ENCODE results near the gene FEV.

FEV gene

GRCh38 chr2:219028996-219029828 lies 44.2 kb upstream of the FEV start:
- no peak for TF ChIP-seq CTCF (IDR thresholded peaks at IDR 0.05; ENCODE audit: insufficient read depth, low read length, missing control alignments)
- POLR2A ChIA-PET, result no interaction called here
- no peak for DNase-seq (ENCODE audit: low read depth, low spot score)
- CTCF ChIA-PET, result interaction anchor here (0.6 to 11.4 kb wide), 45 partner anchors 9 to 270 kb away, joined by 3 to 366 read pairs (median 6); partner anchors contain the start of genes CDK5R2, CFAP65, IHH and NHEJ1
- H3K4me3 ChIP-seq (ENCODE audit: low read depth, low read length), result no peak overlapping the region

- DNase-seq (ENCODE audit: low read depth, low spot score), result no peak
- TF ChIP-seq CTCF (IDR thresholded peaks at IDR 0.05; ENCODE audit: insufficient read depth, low read length, missing control alignments), result no peak
- ChIA-PET POLR2A (no interaction called here), CTCF (interaction anchor here (1.0 to 11.4 kb wide), 16 partner anchors 8 to 271 kb away, joined by 3 to 366 read pairs (median 16); partner anchors contain the start of genes CDK5R2, CFAP65 and NHEJ1)
- H3K4me3 ChIP-seq (ENCODE audit: low read depth, low read length), result no peak overlapping the region
These were observed 43.2 kb upstream of the FEV start for GRCh38 chr2:219028141-219028540.

GRCh38 chr2:219027511-219028055 lies 42.6 kb upstream of the FEV start:
- DNase-seq (ENCODE audit: low read depth, low spot score), result no peak
- CTCF ChIA-PET, result interaction anchor here (0.9 to 11.4 kb wide), 19 partner anchors 11 to 272 kb away, joined by 3 to 366 read pairs (median 4); partner anchors contain the start of genes CDK5R2, CFAP65 and NHEJ1
- no peak for TF ChIP-seq CTCF (IDR thresholded peaks at IDR 0.05; ENCODE audit: insufficient read depth, low read length, missing control alignments)
- H3K4me3 ChIP-seq (ENCODE audit: low read depth, low read length), result no peak overlapping the region
- POLR2A ChIA-PET, result no interaction called here

- ChIA-PET CTCF (interaction anchor here (0.9 to 11.4 kb wide), 19 partner anchors 10 to 273 kb away, joined by 3 to 366 read pairs (median 5); partner anchors contain the start of genes CFAP65 and NHEJ1), POLR2A (no interaction called here)
- DNase-seq (ENCODE audit: low read depth, low spot score), result no peak
- no peak for TF ChIP-seq CTCF (IDR thresholded peaks at IDR 0.05; ENCODE audit: insufficient read depth, low read length, missing control alignments)
- no peak overlapping the region for H3K4me3 ChIP-seq (ENCODE audit: low read depth, low read length)
These were observed 42.0 kb upstream of the FEV start for GRCh38 chr2:219026946-219027345.

GRCh38 chr2:219025637-219026585 lies 40.9 kb upstream of the FEV start:
- DNase-seq (ENCODE audit: low read depth, low spot score), result no peak
- ChIA-PET POLR2A (no interaction called here), CTCF (interaction anchor here (1.1 to 11.4 kb wide), 12 partner anchors 9 to 274 kb away, joined by 3 to 366 read pairs (median 6); partner anchors contain the start of genes CFAP65 and NHEJ1)
- no peak overlapping the region for H3K4me3 ChIP-seq (ENCODE audit: low read depth, low read length)
- no peak for TF ChIP-seq CTCF (IDR thresholded peaks at IDR 0.05; ENCODE audit: insufficient read depth, low read length, missing control alignments)

Measured in AG04449 (cell line).